Liver (tissue), 9 donors: Measurements from ENCODE around the gene RASSF7. TPM values are rescaled to one million over a fixed set of nuclear protein-coding genes. Genes with fewer than 3 reads are reported as not detected.

Experiments used
- DNase-seq: peaks from one replicate; pipeline ENCODE4 v3.0.0-alpha.2; 2017; ENCODE audit warnings: low spot score
- H3K27ac ChIP-seq, 2 donors: one replicate each; pipeline ENCODE4 v1.7.0; 2013; ENCODE audit warnings: inconsistent platforms in 2 of 2, low read length in 2 of 2, control low read depth in 1 of 2, low read depth in 1 of 2, mild to moderate bottlenecking in 1 of 2
- H3K27me3 ChIP-seq, 4 donors: one replicate each; pipeline versions ENCODE4 v1.6.1 to v1.7.0; 2013; ENCODE audit warnings: low read length in 3 of 4, inconsistent platforms in 1 of 4, mild to moderate bottlenecking in 1 of 4, moderate library complexity in 1 of 4; ENCODE audit not compliant: control insufficient read depth in 4 of 4, insufficient read depth in 4 of 4
- H3K36me3 ChIP-seq, 4 donors: one replicate each; pipeline versions ENCODE4 v1.6.1 to v1.7.0; 2013; ENCODE audit warnings: low read length in 3 of 4, mild to moderate bottlenecking in 3 of 4, low read depth in 1 of 4, moderate library complexity in 1 of 4; ENCODE audit not compliant: control insufficient read depth in 4 of 4, insufficient read depth in 3 of 4
- H3K4me1 ChIP-seq, 4 donors: one replicate each; pipeline versions ENCODE4 v1.6.1 to v1.7.0; 2013; ENCODE audit warnings: low read length in 3 of 4, mild to moderate bottlenecking in 3 of 4, moderate library complexity in 1 of 4; ENCODE audit not compliant: control insufficient read depth in 4 of 4, insufficient read depth in 4 of 4
- H3K4me3 ChIP-seq, 3 donors: one replicate each; pipeline versions ENCODE4 v1.6.1 to v1.7.0; 2013; ENCODE audit warnings: low read length in 3 of 3, control low read depth in 1 of 3, low read depth in 1 of 3, mild to moderate bottlenecking in 1 of 3
- H3K9ac ChIP-seq, 2 donors: one replicate each; pipeline ENCODE4 v1.7.0; 2013; ENCODE audit warnings: low read length in 2 of 2, mild to moderate bottlenecking in 2 of 2, moderate library complexity in 2 of 2, control low read depth in 1 of 2, low read depth in 1 of 2
- H3K9me3 ChIP-seq, 4 donors: one replicate each; pipeline versions ENCODE4 v1.6.1 to v1.7.0; 2013; ENCODE audit warnings: low read length in 3 of 4; ENCODE audit not compliant: control insufficient read depth in 4 of 4
- ATF3 ChIP-seq: IDR thresholded peaks from 2 replicates; pipeline ENCODE4 v1.6.1; 2016; ENCODE audit warnings: antibody characterized with exemption
- CTCF ChIP-seq: fragments of 150-350 bp; IDR thresholded peaks from 2 replicates; pipeline ENCODE4 v1.5.1; 2017; ENCODE audit warnings: improper control_type of control experiment, low read depth, low read length; ENCODE audit not compliant: missing input control
- EGR1 ChIP-seq, 2 donors: IDR thresholded peaks; 2 replicates each; pipeline ENCODE4 v1.6.1; 2016 to 2018; ENCODE audit warnings: antibody characterized with exemption in 2 of 2, low read depth in 2 of 2
- FOXA1 ChIP-seq: IDR thresholded peaks from 2 replicates; pipeline ENCODE4 v1.6.1; 2016; ENCODE audit warnings: antibody characterized with exemption
- FOXA2 ChIP-seq: IDR thresholded peaks from 2 replicates; pipeline ENCODE4 v1.6.1; 2016; ENCODE audit warnings: antibody characterized with exemption
- GABPA ChIP-seq, 2 donors: IDR thresholded peaks in 1 of 2; conservative IDR thresholded peaks in 1 of 2; 2 replicates each; pipeline ENCODE4 v1.6.1; 2016; ENCODE audit warnings: antibody characterized with exemption in 2 of 2, mild to moderate bottlenecking in 1 of 2, moderate library complexity in 1 of 2
- HNF4A ChIP-seq, 2 donors: conservative IDR thresholded peaks; 2 replicates each; pipeline ENCODE4 v1.6.1; 2016; ENCODE audit warnings: antibody characterized with exemption in 2 of 2, mild to moderate bottlenecking in 2 of 2
- HNF4G ChIP-seq: IDR thresholded peaks from 2 replicates; pipeline ENCODE4 v1.6.1; 2016; ENCODE audit warnings: antibody characterized with exemption
- JUND ChIP-seq, 2 donors: IDR thresholded peaks; 2 replicates each; pipeline ENCODE4 v1.6.1; 2016; ENCODE audit warnings: antibody characterized with exemption in 2 of 2
- MAX ChIP-seq: IDR thresholded peaks from 2 replicates; pipeline ENCODE4 v1.6.1; 2016; ENCODE audit warnings: antibody characterized with exemption
- NR2F2 ChIP-seq: IDR thresholded peaks from 2 replicates; pipeline ENCODE4 v1.6.1; 2016; ENCODE audit warnings: antibody characterized with exemption
- RAD21 ChIP-seq, 2 donors: IDR thresholded peaks; 2 replicates each; pipeline ENCODE4 v1.6.1; 2016; ENCODE audit warnings: antibody characterized with exemption in 2 of 2, mild to moderate bottlenecking in 2 of 2
- REST ChIP-seq: IDR thresholded peaks from 2 replicates; pipeline ENCODE4 v1.6.1; 2016; ENCODE audit warnings: antibody characterized with exemption, mild to moderate bottlenecking
- RXRA ChIP-seq, 2 donors: IDR thresholded peaks; 2 replicates each; pipeline ENCODE4 v1.6.1; 2017 to 2018; ENCODE audit warnings: antibody characterized with exemption in 2 of 2, mild to moderate bottlenecking in 1 of 2
- SP1 ChIP-seq: IDR thresholded peaks from 2 replicates; pipeline ENCODE4 v1.6.1; 2018; ENCODE audit warnings: antibody characterized with exemption, mild to moderate bottlenecking
- TAF1 ChIP-seq: conservative IDR thresholded peaks from 2 replicates; pipeline ENCODE4 v1.6.1; 2016; ENCODE audit warnings: antibody characterized with exemption, mild to moderate bottlenecking
- YY1 ChIP-seq: IDR thresholded peaks from 2 replicates; pipeline ENCODE4 v1.6.1; 2016; ENCODE audit warnings: antibody characterized with exemption, mild to moderate bottlenecking
- ZBTB33 ChIP-seq: IDR thresholded peaks from 2 replicates; pipeline ENCODE4 v1.6.1; 2016; ENCODE audit warnings: antibody characterized with exemption
- WGBS: extraction: QIAGEN DNeasy Blood & Tissue Kit; methylation state at CpG from one replicate; pipeline ENCODE4 v1.1.7; 2013; 5-methylcytosine and 5-hydroxymethylcytosine counted together
- polyA plus RNA-seq, 2 donors: library from polyadenylated mRNA; stranded (reverse) in 1 of 2; unstranded in 1 of 2; fragments of 200-250 nt in 1 of 2; fragments of >200 nt in 1 of 2; fragmentation: Nextera tagmentation in 1 of 2; extraction: Ambion mirVana in 1 of 2; gene quantifications; one replicate each; pipeline versions ENCODE4 v1.2.1 to v1.2.3, GENCODE V29; 2013 to 2015
- total RNA-seq, 2 donors: library from RNA; depleted of rRNA; stranded (reverse); fragments of >200 nt; gene quantifications; one replicate each; pipeline ENCODE4 v1.2.3, GENCODE V29; 2014
- donor health status: healthy.
- donor health status: healthy.
- donor health status: healthy.
- donor health status: healthy.
- donor health status: healthy.

The RASSF7 gene
- total and polyA plus RNA-seq, 4 donors: 11.5 to 50.4 (median 36.9) TPM

- no peak overlapping the region for H3K9ac ChIP-seq
- H3K4me1 ChIP-seq: peaks cover 11 to 30% (median 22%) of the 10 kb centered on the region in 4 donors
- H3K9me3 ChIP-seq: no peaks in the 10 kb centered on the region
- H3K27me3 ChIP-seq: no peaks in the 10 kb centered on the region
- peaks cover 12 to 41% (median 27%) of the 10 kb centered on the region in 4 donors for H3K36me3 ChIP-seq
- no peak for TF ChIP-seq RXRA (IDR thresholded peaks at IDR 0.05)
- no peak for TF ChIP-seq SP1
- no peak for TF ChIP-seq HNF4A (conservative IDR thresholded peaks at IDR 0.05)
- TF ChIP-seq CTCF: no peak
- TF ChIP-seq RAD21 (IDR thresholded peaks at IDR 0.05): no peak
- no peak for TF ChIP-seq TAF1
- no peak for TF ChIP-seq EGR1 (IDR thresholded peaks at IDR 0.05; ENCODE audit: low read depth in 2 of 2)
- TF ChIP-seq FOXA1: no peak
- TF ChIP-seq YY1: no peak
- no peak for TF ChIP-seq JUND (IDR thresholded peaks at IDR 0.05)
- no peak for TF ChIP-seq MAX
- TF ChIP-seq ZBTB33: no peak
- no peak for TF ChIP-seq FOXA2
- TF ChIP-seq ATF3: no peak
- no peak for TF ChIP-seq NR2F2
- no peak for TF ChIP-seq HNF4G
- 60% methylated on average over 8 of the region's 8 CpGs for WGBS
- no peak for DNase-seq
- no peak overlapping the region for H3K4me3 ChIP-seq
- H3K27ac ChIP-seq: peak overlapping the region; percentile 76 to 85
Observed at GRCh38 chr11:587546-587945, 26.8 kb downstream of the RASSF7 start.

GRCh38 chr11:587978-588380 lies 27.2 kb downstream of the RASSF7 start:
- Histone ChIP-seq H3K9me3 (no peaks in the 10 kb centered on the region), H3K36me3 (peaks cover 16 to 46% (median 30%) of the 10 kb centered on the region in 4 donors), H3K27ac (peak overlapping the region; percentile 42 to 85), H3K9ac (no peak overlapping the region), H3K27me3 (no peaks in the 10 kb centered on the region), H3K4me1 (peaks cover 11 to 30% (median 22%) of the 10 kb centered on the region in 4 donors), H3K4me3 (no peak overlapping the region)
- DNase-seq: no peak
- WGBS: 19% methylated on average over 6 of the region's 6 CpGs
- TF ChIP-seq HNF4G (peak; percentile 88), EGR1 (IDR thresholded peaks at IDR 0.05; ENCODE audit: low read depth in 2 of 2) (peak in 1 of 2 donors; percentile 32), HNF4A (conservative IDR thresholded peaks at IDR 0.05) (peak; percentile 98), ZBTB33 (no peak), JUND (IDR thresholded peaks at IDR 0.05) (peak; percentile 100), GABPA (IDR thresholded peaks at IDR 0.05 in 1 of 2, conservative IDR thresholded peaks at IDR 0.05 in 1 of 2) (peak in 1 of 2 donors; percentile 68), FOXA2 (peak; percentile 54), YY1 (peak; percentile 63), SP1 (peak; percentile 86), REST (peak; percentile 56), MAX (no peak), RAD21 (IDR thresholded peaks at IDR 0.05) (peak; percentile 53 to 60), ATF3 (peak; percentile 99), FOXA1 (no peak), CTCF (no peak)
